Measurements from ENCODE around the gene TEAD3.

TEAD3 gene

DNA sequence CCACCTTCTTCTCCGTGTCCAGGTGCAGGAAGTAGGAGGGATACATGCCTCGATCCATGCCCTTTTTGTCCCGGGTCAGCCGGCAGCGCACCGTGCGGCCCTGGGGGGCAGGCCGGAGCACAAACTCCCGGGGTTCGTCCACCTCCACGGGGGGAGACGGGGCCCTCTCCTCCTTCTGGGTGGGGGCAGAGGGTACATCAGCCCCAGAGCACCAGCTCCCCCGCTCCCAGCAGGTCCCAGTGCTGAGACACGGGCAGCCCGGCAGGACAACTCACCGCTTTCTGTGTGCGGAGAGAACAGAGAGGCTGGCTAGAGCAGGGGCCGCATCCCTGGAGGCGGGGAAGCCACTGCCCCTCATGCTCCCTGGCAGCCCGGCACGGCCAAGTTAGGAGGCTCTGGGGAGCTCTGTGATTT lies 9.1 kb upstream of the TEAD3 start:
- H3K27me3 Mint-ChIP-seq = peaks cover 16% of the 10 kb centered on the region
- DNase-seq (ENCODE audit: low spot score in 2 of 2) (no peak), ATAC-seq (ENCODE audit: low read depth) (no peak)
- no peaks in the 10 kb centered on the region for H3K36me3 Mint-ChIP-seq
- no peak overlapping the region for H3K4me3 Mint-ChIP-seq
- H3K27ac Mint-ChIP-seq = no peak overlapping the region
- peaks cover 3% of the 10 kb centered on the region for H3K4me1 Mint-ChIP-seq
- H3K9me3 Mint-ChIP-seq = no peaks in the 10 kb centered on the region

DNA sequence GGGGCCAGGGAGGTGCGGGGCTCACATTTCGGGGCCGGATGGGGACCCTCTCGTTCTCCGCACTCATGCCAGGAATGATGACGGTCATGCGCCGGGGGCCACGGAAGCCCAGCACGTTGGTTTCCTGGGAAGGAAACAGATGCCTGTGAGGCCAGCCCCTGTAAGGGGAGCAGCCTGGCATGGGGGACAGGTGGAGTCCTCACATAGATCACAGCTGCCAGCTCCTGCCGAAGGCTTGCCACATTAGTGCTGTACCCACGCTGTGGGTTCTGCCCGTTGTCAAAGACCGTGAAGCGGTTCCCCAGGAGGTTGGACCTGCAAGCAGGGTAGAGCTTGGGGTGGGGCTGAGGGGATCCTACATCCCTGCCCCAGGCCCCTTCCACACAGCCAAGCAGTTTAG lies 6.7 kb upstream of the TEAD3 start:
- Mint-ChIP-seq H3K4me1 (peaks cover 3% of the 10 kb centered on the region), H3K4me3 (no peak overlapping the region), H3K9me3 (no peaks in the 10 kb centered on the region), H3K36me3 (no peaks in the 10 kb centered on the region), H3K27ac (no peak overlapping the region), H3K27me3 (peaks cover 21% of the 10 kb centered on the region)
- ATAC-seq (ENCODE audit: low read depth) = peak; percentile 32
- DNase-seq (ENCODE audit: low spot score in 2 of 2) = no peak

DNA sequence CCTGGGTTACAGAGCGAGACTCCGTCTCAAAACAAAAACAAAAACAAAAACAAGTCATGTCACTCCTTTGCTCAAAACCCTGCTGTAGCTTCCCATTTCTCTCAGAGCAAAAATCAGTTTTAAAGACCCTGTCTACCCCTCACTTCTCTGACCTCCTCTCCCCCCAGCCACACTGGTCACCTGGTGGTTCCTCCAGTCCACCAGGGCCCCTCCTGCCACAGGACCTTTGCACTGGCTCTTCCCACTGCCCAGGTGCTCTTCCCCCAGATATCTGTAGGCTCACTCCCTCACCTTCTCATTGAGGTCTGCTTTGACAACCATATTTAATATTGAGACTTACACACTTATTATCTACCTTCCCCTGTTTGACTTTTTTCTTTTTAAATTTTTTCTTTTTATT lies 4.9 kb upstream of the TEAD3 start:
- ATAC-seq (ENCODE audit: low read depth) (no peak), DNase-seq (ENCODE audit: low spot score in 2 of 2) (no peak)
- Mint-ChIP-seq H3K9me3 (no peaks in the 10 kb centered on the region), H3K27me3 (peaks cover 22% of the 10 kb centered on the region), H3K27ac (no peak overlapping the region), H3K4me3 (no peak overlapping the region), H3K36me3 (no peaks in the 10 kb centered on the region), H3K4me1 (peaks cover 5% of the 10 kb centered on the region)

DNA sequence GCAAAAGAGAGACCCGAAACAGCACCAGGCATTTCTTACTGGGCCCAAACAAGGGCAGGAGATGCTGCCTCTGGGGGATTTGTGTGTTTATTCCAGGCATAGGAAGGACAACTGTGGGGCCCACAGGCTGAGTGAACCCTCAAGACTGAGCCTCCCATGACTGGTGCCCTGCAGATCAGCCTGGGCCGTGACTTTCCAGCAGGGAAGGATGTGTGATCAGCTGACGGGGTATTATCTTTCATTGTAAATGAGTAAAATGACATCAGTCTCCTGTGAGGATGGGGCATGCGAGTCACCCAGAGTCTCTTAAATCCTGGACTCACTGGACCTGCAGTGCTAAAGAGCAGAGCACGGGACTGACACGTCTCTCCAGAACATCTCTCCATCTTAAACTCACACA lies 3.9 kb upstream of the TEAD3 start:
- no peak for DNase-seq (ENCODE audit: low spot score in 2 of 2)

DNA sequence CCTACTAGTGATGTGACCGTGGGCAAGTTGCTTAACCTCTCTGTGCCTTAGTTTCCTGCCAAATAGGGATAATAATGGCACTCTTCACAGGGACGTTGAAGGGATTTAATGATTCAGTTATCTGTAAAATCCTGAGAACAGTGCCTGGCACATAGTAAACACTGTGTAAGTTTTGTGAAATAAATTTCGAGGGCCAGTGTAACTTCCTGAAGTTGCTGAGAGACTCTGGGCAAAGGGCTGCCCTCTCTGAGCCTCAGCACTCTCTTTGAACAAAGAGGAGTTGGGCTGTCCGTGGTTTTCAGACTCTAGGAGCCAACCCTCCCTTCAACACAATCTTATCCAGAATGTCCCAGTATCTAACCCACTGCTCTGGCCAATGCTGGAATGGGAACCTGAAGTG lies 2.5 kb upstream of the TEAD3 start:
- no peak for DNase-seq (ENCODE audit: low spot score in 2 of 2)
- Mint-ChIP-seq H3K27ac (no peak overlapping the region), H3K4me1 (peaks cover 5% of the 10 kb centered on the region), H3K9me3 (no peaks in the 10 kb centered on the region), H3K36me3 (no peaks in the 10 kb centered on the region), H3K27me3 (peaks cover 22% of the 10 kb centered on the region), H3K4me3 (no peak overlapping the region)
- no peak for ATAC-seq (ENCODE audit: low read depth)

More for the DNA sequence above, 3.9 kb upstream of the TEAD3 start:
- no peak overlapping the region for H3K4me3 Mint-ChIP-seq
- H3K4me1 Mint-ChIP-seq = peaks cover 5% of the 10 kb centered on the region
- no peaks in the 10 kb centered on the region for H3K36me3 Mint-ChIP-seq
- H3K27ac Mint-ChIP-seq = no peak overlapping the region
- no peaks in the 10 kb centered on the region for H3K9me3 Mint-ChIP-seq
- peaks cover 20% of the 10 kb centered on the region for H3K27me3 Mint-ChIP-seq
- no peak for ATAC-seq (ENCODE audit: low read depth)

DNA sequence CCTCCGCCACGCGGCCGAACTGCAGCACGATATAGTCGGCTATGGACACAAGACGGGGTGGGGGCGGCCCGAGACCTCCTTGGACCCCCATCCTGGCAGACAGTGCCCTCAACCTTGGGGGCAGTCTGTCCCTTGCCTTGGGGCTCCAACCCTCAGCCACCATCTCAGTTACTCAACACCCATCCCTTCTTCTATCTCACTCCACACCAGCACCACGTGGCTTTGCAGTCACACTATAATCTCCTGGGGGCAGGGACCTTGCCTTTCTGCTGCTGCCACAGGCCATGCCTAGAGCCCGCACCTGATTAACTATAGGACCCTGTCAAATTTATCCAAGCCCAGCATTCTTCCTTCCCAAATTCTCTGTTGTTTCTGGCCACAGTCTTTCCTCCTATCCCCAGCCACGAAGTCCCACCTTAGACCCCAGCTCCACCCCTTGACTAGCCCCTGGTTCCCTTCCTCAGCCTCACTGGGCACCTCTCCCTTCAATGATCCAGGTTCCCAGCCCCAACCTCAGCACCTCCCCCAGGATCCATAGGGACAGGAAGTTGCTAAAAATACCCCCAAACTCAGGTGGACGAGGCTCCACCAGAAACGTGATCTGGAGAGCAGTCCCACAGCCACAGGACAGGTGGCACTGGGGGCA lies 1.7 kb upstream of the TEAD3 start:
- no peak for DNase-seq (ENCODE audit: low spot score in 2 of 2)
- H3K4me3 Mint-ChIP-seq = peak overlapping the region; percentile 78
- peaks cover 9% of the 10 kb centered on the region for H3K4me1 Mint-ChIP-seq
- H3K36me3 Mint-ChIP-seq = no peaks in the 10 kb centered on the region
- no peak for ATAC-seq (ENCODE audit: low read depth)
- H3K27ac Mint-ChIP-seq = no peak overlapping the region
- H3K9me3 Mint-ChIP-seq = no peaks in the 10 kb centered on the region
- H3K27me3 Mint-ChIP-seq = peaks cover 24% of the 10 kb centered on the region

DNA sequence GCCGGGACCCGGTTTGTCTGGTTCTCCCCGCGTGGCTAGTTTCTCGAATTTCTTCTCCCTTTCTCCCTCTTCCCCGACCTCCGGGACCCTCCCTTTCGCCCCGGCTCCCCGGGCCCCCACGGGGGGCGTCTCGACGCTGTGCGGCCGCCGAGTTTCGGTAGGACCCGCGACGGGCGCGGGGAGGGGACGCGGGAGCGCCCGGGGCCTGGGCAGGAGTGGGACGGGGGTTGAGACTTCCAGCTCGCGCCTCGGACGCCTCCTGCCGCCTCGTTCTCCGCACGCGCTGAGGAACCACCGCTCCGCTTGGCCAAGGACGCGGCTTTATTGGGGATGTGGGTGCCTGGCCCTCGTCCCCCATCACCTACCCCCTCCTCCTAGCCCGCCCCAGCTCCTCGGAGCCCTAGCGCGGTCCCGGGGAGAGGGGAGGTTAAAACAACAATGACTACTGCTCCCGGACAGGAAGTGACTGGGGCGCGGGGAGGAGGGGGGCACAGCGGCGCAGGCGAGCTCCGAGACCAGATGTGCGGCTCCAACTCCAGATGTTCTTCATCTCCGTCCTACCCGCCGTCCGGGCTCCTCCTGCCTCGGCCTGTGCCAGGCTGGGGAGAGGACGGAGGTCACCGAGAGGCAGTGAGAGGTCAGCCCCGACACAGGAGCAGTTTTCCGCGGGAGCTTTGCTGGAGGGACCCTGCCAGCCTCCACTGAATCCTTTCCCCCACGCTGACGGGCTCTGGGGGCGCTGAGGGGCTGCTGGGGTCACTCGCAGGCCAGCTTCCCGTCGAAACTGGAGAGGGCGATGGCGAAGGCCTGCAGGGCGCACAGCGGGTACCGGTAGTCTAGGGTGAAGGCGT lies 917 bp upstream of the TEAD3 start:
- Mint-ChIP-seq H3K4me1 (peaks cover 9% of the 10 kb centered on the region), H3K27ac (no peak overlapping the region), H3K27me3 (peaks cover 28% of the 10 kb centered on the region), H3K9me3 (no peaks in the 10 kb centered on the region), H3K36me3 (no peaks in the 10 kb centered on the region), H3K4me3 (peak overlapping the region; percentile 79)
- DNase-seq (ENCODE audit: low spot score in 2 of 2) (peak in 1 of 2 donors; percentile 47), ATAC-seq (ENCODE audit: low read depth) (peak; percentile 22)

DNA sequence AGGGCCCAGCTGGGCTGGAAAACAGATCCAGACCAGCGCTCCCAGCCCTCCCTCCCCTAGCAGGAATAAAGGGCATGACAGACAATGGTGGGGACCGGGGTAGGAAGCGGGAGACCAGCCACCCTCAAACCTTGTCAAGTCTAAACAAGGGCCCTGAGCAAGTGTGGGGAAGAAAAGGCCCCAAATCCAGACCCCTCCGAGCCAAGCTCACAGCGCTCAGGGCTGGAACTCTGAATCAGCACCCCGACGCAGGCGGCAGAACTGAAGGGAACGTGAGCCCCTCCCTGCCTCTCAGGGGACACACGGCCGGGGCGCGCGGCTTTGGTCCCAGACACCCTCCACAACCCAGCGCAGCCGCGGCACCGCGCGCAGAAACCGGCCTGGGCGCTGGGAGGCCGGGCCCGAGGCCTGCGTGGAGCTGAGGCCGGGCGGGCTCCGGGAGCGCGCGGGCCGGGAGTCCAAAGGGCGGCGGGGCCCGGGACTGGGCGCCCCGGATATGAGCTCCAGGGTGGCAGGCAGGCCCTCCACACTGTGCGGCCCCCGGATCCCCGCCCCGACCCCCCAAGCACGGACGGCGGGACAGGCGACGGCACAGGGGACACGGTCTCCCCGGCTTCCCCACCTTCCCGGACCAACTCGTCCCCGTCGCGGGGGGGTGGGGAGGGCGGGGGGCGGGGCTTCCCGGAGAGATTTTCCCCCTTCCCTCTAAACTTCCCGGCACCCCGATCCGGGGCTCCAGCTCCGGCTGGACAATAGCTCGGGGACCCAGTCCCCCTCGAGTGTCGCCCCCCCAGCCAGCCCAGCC lies 641 bp downstream of the TEAD3 start:
- H3K4me3 Mint-ChIP-seq = peak overlapping the region; percentile 61
- no peaks in the 10 kb centered on the region for H3K36me3 Mint-ChIP-seq
- peaks cover 26% of the 10 kb centered on the region for H3K27me3 Mint-ChIP-seq
- H3K27ac Mint-ChIP-seq = no peak overlapping the region
- ATAC-seq (ENCODE audit: low read depth) = no peak
- DNase-seq (ENCODE audit: low spot score in 2 of 2) = no peak
- H3K9me3 Mint-ChIP-seq = no peaks in the 10 kb centered on the region
- H3K4me1 Mint-ChIP-seq = peaks cover 10% of the 10 kb centered on the region

DNA sequence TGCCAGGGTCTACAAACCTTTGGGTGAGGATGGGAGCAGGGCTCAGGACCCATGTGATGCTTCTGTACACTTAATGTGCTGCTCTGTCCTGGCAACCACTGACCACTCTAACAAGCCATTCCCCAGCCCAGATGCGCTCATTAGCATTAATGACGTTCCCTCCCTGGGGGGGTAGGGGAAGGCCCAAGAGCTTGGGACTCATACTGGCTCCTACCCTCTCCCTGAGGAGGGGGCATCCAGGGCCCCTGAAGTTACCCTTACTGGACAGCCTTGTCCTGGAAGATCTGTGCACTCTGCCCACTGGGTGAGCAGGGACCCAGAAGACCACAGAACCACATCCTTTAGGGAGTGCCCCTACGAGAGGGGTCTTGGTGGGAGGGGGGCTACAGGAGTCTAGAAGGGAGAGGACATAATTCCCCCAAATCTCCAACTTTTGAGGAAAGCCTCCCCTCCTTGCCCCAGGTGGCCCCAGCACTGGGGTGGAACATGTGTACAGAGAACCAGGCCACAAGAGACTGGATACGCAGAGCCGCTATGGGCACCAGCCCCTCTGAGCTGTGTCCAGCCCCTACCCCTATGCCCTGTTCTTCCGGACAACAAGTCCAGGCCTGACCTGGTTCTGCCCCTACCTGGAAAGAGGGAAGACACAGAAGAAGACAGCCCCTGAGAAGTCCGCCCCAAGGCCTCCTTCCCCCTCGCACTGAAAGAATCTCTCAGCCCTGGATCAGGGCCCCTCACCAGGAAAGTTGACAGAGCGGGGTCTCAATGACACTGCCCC lies 1.4 kb downstream of the TEAD3 start:
- Mint-ChIP-seq H3K9me3 (no peaks in the 10 kb centered on the region), H3K4me3 (peak overlapping the region; percentile 61), H3K36me3 (no peaks in the 10 kb centered on the region), H3K27me3 (peaks cover 32% of the 10 kb centered on the region), H3K4me1 (peaks cover 14% of the 10 kb centered on the region), H3K27ac (no peak overlapping the region)
- no peak for DNase-seq (ENCODE audit: low spot score in 2 of 2)
- no peak for ATAC-seq (ENCODE audit: low read depth)

DNA sequence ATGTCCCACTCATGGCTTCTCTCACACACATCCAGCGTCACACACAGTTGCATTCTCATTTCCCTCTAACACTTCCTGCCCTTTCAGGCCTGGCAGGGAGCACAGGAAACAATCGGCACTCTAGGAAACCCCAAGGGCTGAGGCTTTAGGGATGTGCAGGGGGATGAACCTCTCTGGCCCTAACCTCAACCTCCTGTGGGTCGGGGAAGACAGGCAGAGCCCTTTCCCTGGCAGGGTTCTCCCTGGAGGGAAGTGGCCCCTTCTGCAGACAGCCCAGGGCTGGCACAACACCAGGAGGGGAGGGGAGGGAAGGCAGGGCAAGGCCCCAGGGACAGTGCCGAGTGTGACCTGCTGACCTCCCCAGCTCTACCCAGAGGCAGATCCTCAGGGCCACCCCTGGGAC lies 2.7 kb downstream of the TEAD3 start:
- Mint-ChIP-seq H3K27me3 (peaks cover 26% of the 10 kb centered on the region), H3K4me1 (peaks cover 14% of the 10 kb centered on the region), H3K9me3 (no peaks in the 10 kb centered on the region), H3K4me3 (no peak overlapping the region), H3K36me3 (no peaks in the 10 kb centered on the region), H3K27ac (no peak overlapping the region)
- no peak for DNase-seq (ENCODE audit: low spot score in 2 of 2)
- ATAC-seq (ENCODE audit: low read depth) = no peak

DNA sequence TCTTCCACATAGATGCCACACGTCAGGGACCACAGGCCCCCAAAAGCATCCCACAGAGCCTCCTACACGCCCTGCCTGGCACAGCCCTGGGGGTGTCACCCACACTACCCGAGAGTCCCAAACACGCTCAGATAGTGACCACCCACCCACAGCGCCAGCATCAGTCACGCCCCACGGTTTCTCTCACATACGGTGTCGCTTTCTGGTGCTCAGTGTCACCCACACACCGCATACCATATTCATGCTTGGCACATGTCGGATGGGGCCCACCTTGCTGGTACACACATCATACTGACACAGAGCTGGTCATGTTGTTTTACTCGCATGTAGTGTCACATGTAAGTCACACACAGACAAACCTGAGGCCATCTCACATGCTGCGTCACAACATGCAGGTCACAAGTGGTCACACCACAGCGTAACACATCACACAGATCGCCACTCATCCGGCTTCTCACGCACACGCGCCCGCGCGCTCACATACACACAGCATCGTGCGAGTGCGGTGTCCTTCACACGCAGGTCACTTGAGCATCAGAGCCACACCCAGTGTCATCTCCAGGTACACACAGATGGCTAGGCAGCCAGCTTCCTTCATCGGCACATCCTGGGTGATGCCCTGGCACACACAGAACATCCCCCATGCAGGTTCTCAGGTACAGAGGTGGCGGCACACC lies 3.4 kb downstream of the TEAD3 start:
- peaks cover 10% of the 10 kb centered on the region for H3K4me1 Mint-ChIP-seq
- no peaks in the 10 kb centered on the region for H3K9me3 Mint-ChIP-seq
- DNase-seq (ENCODE audit: low spot score in 2 of 2) (no peak), ATAC-seq (ENCODE audit: low read depth) (no peak)
- no peak overlapping the region for H3K27ac Mint-ChIP-seq
- H3K27me3 Mint-ChIP-seq = peaks cover 19% of the 10 kb centered on the region
- H3K4me3 Mint-ChIP-seq = no peak overlapping the region
- no peaks in the 10 kb centered on the region for H3K36me3 Mint-ChIP-seq

DNA sequence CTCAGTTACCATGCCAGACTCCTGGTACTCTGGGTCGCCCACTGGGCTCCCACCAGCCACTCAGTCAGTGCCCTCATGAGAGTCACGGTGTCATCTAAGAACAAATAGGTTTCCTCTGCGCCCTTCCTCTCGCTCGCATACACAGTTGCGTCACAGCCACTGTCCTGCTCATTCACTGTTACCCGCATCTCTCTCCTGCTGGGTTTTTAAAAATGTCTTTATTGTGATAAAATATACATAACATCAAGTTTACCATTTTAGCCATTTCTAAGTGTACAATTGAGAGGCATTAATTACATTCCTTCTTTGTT lies 4.0 kb downstream of the TEAD3 start:
- Mint-ChIP-seq H3K9me3 (no peaks in the 10 kb centered on the region), H3K27ac (no peak overlapping the region), H3K4me1 (peaks cover 9% of the 10 kb centered on the region), H3K36me3 (no peaks in the 10 kb centered on the region), H3K27me3 (peaks cover 19% of the 10 kb centered on the region), H3K4me3 (no peak overlapping the region)
- DNase-seq (ENCODE audit: low spot score in 2 of 2) = no peak
- no peak for ATAC-seq (ENCODE audit: low read depth)

DNA sequence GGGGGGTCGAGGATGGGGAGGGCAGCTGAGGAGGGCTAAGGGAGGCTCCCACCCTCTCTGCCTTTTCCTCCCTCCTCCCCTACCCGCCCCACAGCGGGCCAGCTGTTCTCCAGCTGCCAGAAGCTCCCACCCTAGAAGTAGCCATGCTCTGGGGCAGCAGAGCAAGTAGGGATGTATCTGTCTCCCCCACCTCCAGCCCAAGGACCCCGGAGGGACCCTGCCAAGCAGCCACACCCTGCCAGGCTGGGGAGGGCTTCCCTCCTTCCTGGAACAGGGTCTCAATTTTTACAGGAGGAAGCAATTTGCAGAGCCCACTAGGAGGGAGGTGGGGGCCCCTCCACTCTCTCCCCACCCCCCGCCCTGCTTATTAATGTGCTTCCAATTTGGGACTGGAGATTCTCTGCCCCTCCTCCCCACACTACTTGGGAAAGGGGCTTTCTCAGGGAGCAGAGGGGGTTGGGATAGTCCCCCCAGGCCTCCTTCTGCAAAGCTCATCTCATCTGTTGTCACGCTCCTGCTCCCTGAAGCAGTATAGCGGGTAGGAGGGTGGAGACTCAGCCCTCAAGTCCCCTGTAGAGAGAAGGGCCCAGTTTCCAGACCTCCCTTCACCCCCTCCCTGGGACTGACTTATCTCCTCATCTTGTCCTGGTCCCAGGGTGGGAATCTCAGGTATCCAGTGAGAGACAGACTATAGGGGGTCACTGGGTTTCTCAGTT lies 4.5 kb downstream of the TEAD3 start:
- no peak overlapping the region for H3K27ac Mint-ChIP-seq
- DNase-seq (ENCODE audit: low spot score in 2 of 2) = no peak
- H3K4me3 Mint-ChIP-seq = no peak overlapping the region
- H3K4me1 Mint-ChIP-seq = peaks cover 9% of the 10 kb centered on the region
- no peaks in the 10 kb centered on the region for H3K36me3 Mint-ChIP-seq
- peaks cover 19% of the 10 kb centered on the region for H3K27me3 Mint-ChIP-seq
- no peaks in the 10 kb centered on the region for H3K9me3 Mint-ChIP-seq
- no peak for ATAC-seq (ENCODE audit: low read depth)

Data from memory B cell (primary cell).